Neuronal stem cell (in vitro differentiated cells): ENCODE data around the gene CD2AP.

ENCODE experiments used
- DNase-seq: peaks from one replicate; pipeline ENCODE4 v3.0.0-alpha.2; 2013; ENCODE audit warnings: low spot score
- H2AFZ ChIP-seq: one replicate; pipeline ENCODE4 v1.6.1; 2013; ENCODE audit warnings: mild to moderate bottlenecking, low read length, inconsistent platforms
- H2AK5ac ChIP-seq: 2 replicates; pipeline ENCODE4 v1.6.1; 2013; ENCODE audit warnings: low read depth, mild to moderate bottlenecking, inconsistent platforms, low read length, moderate library complexity, mixed read lengths
- H2BK120ac ChIP-seq: 2 replicates; pipeline ENCODE4 v1.6.1; 2013; ENCODE audit warnings: low read depth, mild to moderate bottlenecking, inconsistent platforms, low read length, moderate library complexity, mixed read lengths
- H2BK12ac ChIP-seq: one replicate; pipeline ENCODE4 v1.6.1; 2013; ENCODE audit warnings: low read length, inconsistent platforms
- H2BK15ac ChIP-seq: 2 replicates; pipeline ENCODE4 v1.6.1; 2013; ENCODE audit warnings: mild to moderate bottlenecking, low read length, inconsistent platforms, mixed read lengths
- H2BK5ac ChIP-seq: one replicate; pipeline ENCODE4 v1.6.1; 2013; ENCODE audit warnings: inconsistent platforms, mild to moderate bottlenecking, low read length, moderate library complexity
- H3K14ac ChIP-seq: one replicate; pipeline ENCODE4 v1.6.1; 2013; ENCODE audit warnings: low read length, inconsistent platforms
- H3K18ac ChIP-seq: 2 replicates; pipeline ENCODE4 v1.6.1; 2013; ENCODE audit warnings: low read length, inconsistent platforms
- H3K23ac ChIP-seq: 2 replicates; pipeline ENCODE4 v1.6.1; 2013; ENCODE audit warnings: low read depth, mild to moderate bottlenecking, mixed read lengths, low read length, inconsistent platforms; ENCODE audit not compliant: poor library complexity
- H3K27ac ChIP-seq: replicated peaks from 3 replicates; pipeline ENCODE4 v1.5.1; 2013; ENCODE audit warnings: low read length, inconsistent platforms
- H3K27me3 ChIP-seq, 3 experiments: 2 replicates each; pipeline ENCODE4 v1.6.1; 2013; ENCODE audit warnings: low read length in 3 of 3, mild to moderate bottlenecking in 2 of 3, inconsistent platforms in 1 of 3, low read depth in 1 of 3, mixed read lengths in 1 of 3, moderate library complexity in 1 of 3; ENCODE audit not compliant: control insufficient read depth in 3 of 3, insufficient read depth in 3 of 3
- H3K36me3 ChIP-seq, 2 donors: replicated peaks in 1 of 2; 2 replicates each; pipeline ENCODE4 v1.6.1; 2013; ENCODE audit warnings: low read length in 2 of 2; ENCODE audit not compliant: control insufficient read depth in 2 of 2, insufficient read depth in 2 of 2
- H3K4ac ChIP-seq: 2 replicates; pipeline ENCODE4 v1.6.1; 2013; ENCODE audit warnings: inconsistent platforms, mild to moderate bottlenecking, low read length, moderate library complexity
- H3K4me1 ChIP-seq, 2 donors: 1 replicate in 1 of 2; 2 replicates in 1 of 2; pipeline ENCODE4 v1.6.1; 2013; ENCODE audit warnings: low read length in 2 of 2, low read depth in 1 of 2; ENCODE audit not compliant: control insufficient read depth in 2 of 2, insufficient read depth in 1 of 2
- H3K4me2 ChIP-seq: one replicate; pipeline ENCODE4 v1.6.1; 2013; ENCODE audit warnings: mild to moderate bottlenecking, low read length, inconsistent platforms; ENCODE audit not compliant: insufficient read depth, poor library complexity, severe bottlenecking
- H3K4me3 ChIP-seq, 2 donors: 2 replicates each; pipeline ENCODE4 v1.5.1; 2013; ENCODE audit warnings: low read length in 2 of 2, mild to moderate bottlenecking in 2 of 2, inconsistent platforms in 1 of 2, moderate library complexity in 1 of 2
- H3K79me1 ChIP-seq: one replicate; pipeline ENCODE4 v1.6.1; 2013; ENCODE audit warnings: low read depth, mild to moderate bottlenecking, inconsistent platforms, low read length, moderate library complexity
- H3K9ac ChIP-seq: one replicate; pipeline ENCODE4 v1.6.1; 2013; ENCODE audit warnings: mild to moderate bottlenecking, low read depth, low read length, inconsistent platforms; ENCODE audit not compliant: poor library complexity
- H3K9me3 ChIP-seq, 2 donors: replicated peaks in 1 of 2; 2 replicates each; pipeline versions ENCODE3 to v1.6.1; 2013; ENCODE audit warnings: low read length in 2 of 2, mild to moderate bottlenecking in 2 of 2, inconsistent platforms in 1 of 2, low read depth in 1 of 2, mixed read lengths in 1 of 2, moderate library complexity in 1 of 2; ENCODE audit not compliant: control insufficient read depth in 2 of 2, insufficient read depth in 1 of 2
- H4K8ac ChIP-seq: one replicate; pipeline ENCODE4 v1.6.1; 2013; ENCODE audit warnings: low read depth, mild to moderate bottlenecking, inconsistent platforms, low read length, moderate library complexity
- H4K91ac ChIP-seq: one replicate; pipeline ENCODE4 v1.6.1; 2013; ENCODE audit warnings: low read length, low read depth, mild to moderate bottlenecking, inconsistent platforms; ENCODE audit not compliant: poor library complexity
- WGBS, 2 donors: extraction: QIAGEN DNeasy Blood & Tissue Kit; methylation state at CpG; one replicate each; pipeline ENCODE4 v1.1.7; 2013; ENCODE audit warnings: missing lambda C conversion rate in 2 of 2, mixed read lengths in 1 of 2; ENCODE audit not compliant: insufficient read length in 2 of 2, insufficient replicate concordance in 1 of 2; ENCODE audit errors: extremely low coverage in 2 of 2; 5-methylcytosine and 5-hydroxymethylcytosine counted together

CD2AP gene

DNA sequence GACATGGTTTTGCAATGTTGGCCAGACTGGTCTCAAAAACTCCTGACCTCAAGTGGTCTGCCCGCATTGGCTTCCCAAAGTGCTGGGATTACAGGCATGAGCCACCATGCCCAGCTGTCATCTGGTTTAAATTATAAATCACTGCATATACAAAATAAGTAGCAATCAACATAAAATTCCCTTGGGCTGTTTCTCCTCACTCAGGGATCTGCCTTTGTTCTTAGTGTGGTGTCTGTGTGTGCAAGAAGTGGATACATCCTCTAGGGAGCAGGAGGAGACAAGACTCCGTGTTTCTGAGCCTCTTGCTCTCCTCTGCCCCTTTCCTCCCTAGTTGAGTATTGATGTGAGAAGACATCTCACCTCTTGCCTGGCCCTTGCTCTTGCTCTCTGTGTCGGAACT lies 155.6 kb downstream of the CD2AP start:
- DNase-seq = no peak
- Histone ChIP-seq H3K79me1 (no peaks in the 10 kb centered on the region), H4K91ac (no peak overlapping the region), H4K8ac (no peak overlapping the region), H3K14ac (no peak overlapping the region), H3K27me3 (no peaks in the 10 kb centered on the region), H3K18ac (no peak overlapping the region), H3K9me3 (no peaks in the 10 kb centered on the region), H3K4me3 (no peak overlapping the region), H3K36me3 (peaks cover 0 to 2% of the 10 kb centered on the region in 2 donors), H3K4ac (no peak overlapping the region), H3K9ac (no peak overlapping the region), H3K4me1 (peaks cover 0 to 2% of the 10 kb centered on the region in 2 donors), H2BK15ac (no peak overlapping the region), H3K23ac (no peak overlapping the region), H3K27ac (no peak overlapping the region), H2BK120ac (no peak overlapping the region), H2AFZ (no peak overlapping the region), H2BK12ac (no peak overlapping the region), H2AK5ac (no peak overlapping the region), H2BK5ac (no peak overlapping the region), H3K4me2 (no peak overlapping the region)
- WGBS, 2 donors = no CpG with 5 or more reads among the region's 3 CpGs

- Histone ChIP-seq H2AK5ac (no peak overlapping the region), H3K23ac (no peak overlapping the region), H3K36me3 (no peaks in the 10 kb centered on the region), H3K79me1 (no peaks in the 10 kb centered on the region), H3K9ac (no peak overlapping the region), H3K27ac (no peak overlapping the region), H4K8ac (no peak overlapping the region), H2AFZ (no peak overlapping the region), H3K27me3 (no peaks in the 10 kb centered on the region), H2BK5ac (no peak overlapping the region), H2BK12ac (no peak overlapping the region), H3K4me3 (no peak overlapping the region), H3K18ac (no peak overlapping the region), H3K9me3 (no peaks in the 10 kb centered on the region), H3K4me1 (peaks cover 0 to 2% of the 10 kb centered on the region in 2 donors), H3K4ac (no peak overlapping the region), H2BK15ac (no peak overlapping the region), H3K4me2 (no peak overlapping the region), H3K14ac (no peak overlapping the region), H4K91ac (no peak overlapping the region), H2BK120ac (no peak overlapping the region)
- no CpG with 5 or more reads among the region's 5 CpGs for WGBS, 2 donors
- DNase-seq = no peak
Observed at GRCh38 chr6:47634210-47635047, 156.8 kb downstream of the CD2AP start.

DNA sequence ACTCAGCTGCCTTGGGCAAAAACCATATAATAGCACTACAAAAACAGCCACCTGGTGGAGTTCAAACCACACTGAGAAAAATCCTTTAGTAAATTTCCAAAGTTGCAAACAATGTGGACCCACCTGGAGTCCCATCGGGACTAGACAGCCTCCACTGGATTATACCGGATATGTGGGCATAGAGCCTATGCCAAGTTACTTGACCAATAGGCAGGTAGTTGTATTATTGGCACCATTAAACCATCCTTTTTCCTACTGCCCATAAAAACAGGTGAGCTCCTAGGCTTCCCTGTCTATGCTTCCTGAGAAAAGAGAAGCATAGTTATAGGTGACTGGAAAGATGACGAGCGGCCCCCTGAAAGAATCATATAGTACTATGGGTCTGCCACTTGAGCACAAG lies 169.1 kb downstream of the CD2AP start:
- H3K14ac ChIP-seq = no peak overlapping the region
- H2BK5ac ChIP-seq = no peak overlapping the region
- H3K9ac ChIP-seq = no peak overlapping the region
- H2AK5ac ChIP-seq = no peak overlapping the region
- H2BK15ac ChIP-seq = no peak overlapping the region
- H4K91ac ChIP-seq = no peak overlapping the region
- H3K4me2 ChIP-seq = no peak overlapping the region
- no peak overlapping the region for H4K8ac ChIP-seq
- H3K9me3 ChIP-seq = no peaks in the 10 kb centered on the region
- H3K18ac ChIP-seq = no peak overlapping the region
- H3K23ac ChIP-seq = no peak overlapping the region
- H2BK120ac ChIP-seq = no peak overlapping the region
- H3K36me3 ChIP-seq = no peaks in the 10 kb centered on the region
- no peak overlapping the region for H2BK12ac ChIP-seq
- H3K4me1 ChIP-seq = no peaks in the 10 kb centered on the region
- no peak overlapping the region for H3K4me3 ChIP-seq
- no peaks in the 10 kb centered on the region for H3K27me3 ChIP-seq
- WGBS, 2 donors = no CpG with 5 or more reads among the region's 4 CpGs
- no peak overlapping the region for H2AFZ ChIP-seq
- no peaks in the 10 kb centered on the region for H3K79me1 ChIP-seq
- no peak overlapping the region for H3K4ac ChIP-seq
- H3K27ac ChIP-seq = no peak overlapping the region
- DNase-seq = no peak

DNA sequence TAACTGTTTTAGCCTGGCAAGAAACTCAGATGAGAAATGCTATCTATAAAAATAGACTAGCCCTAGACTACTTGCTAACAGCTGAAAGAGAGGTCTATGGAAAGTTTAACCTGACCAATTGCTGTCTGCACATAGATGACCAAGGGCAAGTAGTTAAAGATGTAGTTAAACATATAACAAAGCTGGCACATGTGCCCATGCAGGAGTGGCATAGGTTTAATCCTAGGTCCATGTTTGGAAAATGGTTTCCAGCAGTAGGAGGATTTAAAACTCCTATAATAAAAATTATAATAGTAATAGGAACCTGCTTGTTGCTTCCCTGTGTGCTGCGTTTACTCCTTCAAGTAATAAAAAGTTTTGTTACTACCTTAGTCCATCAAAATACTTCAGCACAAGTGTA lies 169.6 kb downstream of the CD2AP start:
- Histone ChIP-seq H3K4me2 (no peak overlapping the region), H3K27me3 (no peaks in the 10 kb centered on the region), H4K91ac (no peak overlapping the region)

More for the DNA sequence above, 169.6 kb downstream of the CD2AP start:
- no peaks in the 10 kb centered on the region for H3K36me3 ChIP-seq
- H4K8ac ChIP-seq = no peak overlapping the region
- no CpG with 5 or more reads among the region's 1 CpG for WGBS, 2 donors
- H3K4me1 ChIP-seq = no peaks in the 10 kb centered on the region
- H3K18ac ChIP-seq = no peak overlapping the region
- no peak overlapping the region for H3K4ac ChIP-seq
- H2BK5ac ChIP-seq = no peak overlapping the region
- no peak overlapping the region for H3K4me3 ChIP-seq
- no peaks in the 10 kb centered on the region for H3K9me3 ChIP-seq
- H2AFZ ChIP-seq = no peak overlapping the region
- H3K9ac ChIP-seq = no peak overlapping the region
- no peak overlapping the region for H3K23ac ChIP-seq
- no peak overlapping the region for H3K27ac ChIP-seq
- no peak overlapping the region for H3K14ac ChIP-seq
- no peak overlapping the region for H2BK12ac ChIP-seq
- no peak overlapping the region for H2BK120ac ChIP-seq
- H3K79me1 ChIP-seq = no peaks in the 10 kb centered on the region
- DNase-seq = no peak
- H2AK5ac ChIP-seq = no peak overlapping the region
- H2BK15ac ChIP-seq = no peak overlapping the region
